RWPE1 (cell line): ENCODE results near the gene MGARP.

ENCODE experiments used
- CTCF ChIA-PET: fragments of 350-600 bp; sonication (Branson Sonifier 250); formaldehyde crosslinking; extraction: SDS; loops from one replicate; lab custom pipeline; 2021; lab: Yijun Ruan, JAX
- POLR2A ChIA-PET: fragments of 400-600 bp; formaldehyde crosslinking; extraction: SDS; loops from one replicate; lab custom pipeline; 2020; ENCODE audit warnings: antibody characterized with exemption; ENCODE audit not compliant: low non-redundant PET; lab: Yijun Ruan, JAX
- DNase-seq: peaks from one replicate; pipeline ENCODE4 v3.0.0; 2012; ENCODE audit warnings: low spot score
- H3K27ac ChIP-seq: fragments of 450-650 bp; 2 replicates; pipeline ENCODE4 v1.5.1; 2017
- CTCF ChIP-seq: fragments of 450-650 bp; conservative IDR thresholded peaks from 2 replicates; pipeline ENCODE4 v1.5.1; 2017; ENCODE audit warnings: low read depth, mild to moderate bottlenecking

Gene MGARP

GRCh38 chr4:139247700-139248238, 32.3 kb downstream of the MGARP start:
- H3K27ac ChIP-seq = no peak overlapping the region
- TF ChIP-seq CTCF = no peak
- ChIA-PET CTCF (no interaction called here), POLR2A (no interaction called here)
- DNase-seq = no peak

- no peak overlapping the region for H3K27ac ChIP-seq
- no peak for TF ChIP-seq CTCF
- ChIA-PET CTCF (interaction anchor here (0.6 kb wide), 1 partner anchor 46 kb away, joined by 4 read pairs; no protein-coding TSS in a partner anchor), POLR2A (no interaction called here)
- DNase-seq = no peak
These were observed 32.8 kb downstream of the MGARP start for GRCh38 chr4:139247241-139247640.

GRCh38 chr4:139246166-139246565, 33.9 kb downstream of the MGARP start:
- no peak for TF ChIP-seq CTCF
- H3K27ac ChIP-seq = peak overlapping the region; percentile 36; the same call in 1 of the 2 replicates
- ChIA-PET POLR2A (no interaction called here), CTCF (no interaction called here)
- DNase-seq = no peak

- no peak for TF ChIP-seq CTCF
- ChIA-PET CTCF (no interaction called here), POLR2A (no interaction called here)
- H3K27ac ChIP-seq = peak overlapping the region; percentile 36; the same call in 1 of the 2 replicates
- DNase-seq = no peak
These were observed 34.4 kb downstream of the MGARP start for GRCh38 chr4:139245590-139245989.

GRCh38 chr4:139243448-139244365, 36.3 kb downstream of the MGARP start:
- H3K27ac ChIP-seq = peak overlapping the region; percentile 96
- TF ChIP-seq CTCF = no peak
- peak; percentile 87 for DNase-seq
- ChIA-PET POLR2A (no interaction called here), CTCF (interaction anchor here (0.6 kb wide), 1 partner anchor 916 kb away, joined by 6 read pairs; no protein-coding TSS in a partner anchor)

- peak; percentile 48 for DNase-seq
- H3K27ac ChIP-seq = peak overlapping the region; percentile 96
- ChIA-PET CTCF (no interaction called here), POLR2A (no interaction called here)
- TF ChIP-seq CTCF = no peak
These were observed 37.4 kb downstream of the MGARP start for GRCh38 chr4:139242511-139243051.
